NCI-H69 (cell line): ENCODE results near the gene BMP2K.

ENCODE experiments used
- DNase-seq: peaks from one replicate; lab custom pipeline; 2025; lab: John Stamatoyannopoulos, UW

The BMP2K gene

GRCh38 chr4:78930016-78930629, 154.0 kb downstream of the BMP2K start:
- no peak for DNase-seq

- no peak for DNase-seq
Observed at GRCh38 chr4:78936989-78937388, 160.8 kb downstream of the BMP2K start.

- peak; percentile 66 for DNase-seq
Observed at GRCh38 chr4:78937837-78938236, 161.7 kb downstream of the BMP2K start.

GRCh38 chr4:78938474-78938867, 162.3 kb downstream of the BMP2K start:
- DNase-seq: peak; percentile 43

GRCh38 chr4:78938868-78939666, 162.9 kb downstream of the BMP2K start, which contains the start of gene PAQR3:
Gene PAQR3, minus strand, starts transcription at chr4:78939438. Its CDS starts 214 bp downstream, at chr4:78939224.
- peak; percentile 93 for DNase-seq

- peak; percentile 77 for DNase-seq
Observed at GRCh38 chr4:78939667-78940008, 163.5 kb downstream of the BMP2K start.

GRCh38 chr4:78940752-78941151, 164.6 kb downstream of the BMP2K start:
- DNase-seq: no peak

GRCh38 chr4:78944381-78944780, 168.2 kb downstream of the BMP2K start:
- no peak for DNase-seq

GRCh38 chr4:78945651-78946179, 169.6 kb downstream of the BMP2K start:
- DNase-seq: no peak

GRCh38 chr4:78949735-78950134, 173.6 kb downstream of the BMP2K start:
- peak; percentile 3 for DNase-seq

GRCh38 chr4:78951862-78952472, 175.8 kb downstream of the BMP2K start:
- peak; percentile 63 for DNase-seq

GRCh38 chr4:78953231-78953630, 177.1 kb downstream of the BMP2K start:
- no peak for DNase-seq

GRCh38 chr4:78953769-78954666, 177.9 kb downstream of the BMP2K start:
- peak; percentile 83 for DNase-seq

GRCh38 chr4:78956975-78957374, 180.8 kb downstream of the BMP2K start:
- peak; percentile 8 for DNase-seq

- no peak for DNase-seq
Observed at GRCh38 chr4:78960926-78961325, 184.8 kb downstream of the BMP2K start.
